ENCODE measurements around the gene SLC6A6. TPM values are rescaled to one million over a fixed set of nuclear protein-coding genes. Genes with fewer than 3 reads are reported as not detected.

The SLC6A6 gene
- total and polyA plus RNA-seq, 2 experiments from 2014 or later, result 30.7 to 58.9 TPM

GRCh38 chr3:14405360-14406238, 3.2 kb downstream of the SLC6A6 start:
- 72% methylated on average over 10 of the region's 10 CpGs for WGBS (ENCODE audit: low lambda C conversion rate, missing lambda C conversion rate)
- H3K27ac ChIP-seq, result peak overlapping the region; percentile 89
- peaks cover 76% of the 10 kb centered on the region for H3K79me2 ChIP-seq
- H3K4me2 ChIP-seq, result peak overlapping the region; percentile 87
- H4K20me1 ChIP-seq (ENCODE audit: insufficient read depth, poor library complexity, severe bottlenecking), result peaks cover 39% of the 10 kb centered on the region
- H3K36me3 ChIP-seq (replicated peaks; ENCODE audit: insufficient read depth, low read depth), result no peaks in the 10 kb centered on the region
- TF ChIP-seq CTCF (IDR thresholded peaks at IDR 0.05; ENCODE audit: poor library complexity) (no peak), EZH2phosphoT487 (IDR thresholded peaks at IDR 0.05; ENCODE audit: low read depth, severe bottlenecking, unreplicated experiment) (no peak), EZH2 (IDR thresholded peaks at IDR 0.05; ENCODE audit: borderline replicate concordance) (no peak)
- peak overlapping the region; percentile 2 for H3K4me3 ChIP-seq
- H3K9me3 ChIP-seq (ENCODE audit: low read depth), result no peaks in the 10 kb centered on the region
- no peak for DNase-seq (ENCODE audit: low spot score)
- H3K9me2 ChIP-seq (replicated peaks; ENCODE audit: insufficient read depth), result no peaks in the 10 kb centered on the region
- H3K4me1 ChIP-seq (ENCODE audit: insufficient read depth), result peaks cover 24% of the 10 kb centered on the region
- no peaks in the 10 kb centered on the region for H3K27me3 ChIP-seq
- H2AFZ ChIP-seq, result no peak overlapping the region

DNA sequence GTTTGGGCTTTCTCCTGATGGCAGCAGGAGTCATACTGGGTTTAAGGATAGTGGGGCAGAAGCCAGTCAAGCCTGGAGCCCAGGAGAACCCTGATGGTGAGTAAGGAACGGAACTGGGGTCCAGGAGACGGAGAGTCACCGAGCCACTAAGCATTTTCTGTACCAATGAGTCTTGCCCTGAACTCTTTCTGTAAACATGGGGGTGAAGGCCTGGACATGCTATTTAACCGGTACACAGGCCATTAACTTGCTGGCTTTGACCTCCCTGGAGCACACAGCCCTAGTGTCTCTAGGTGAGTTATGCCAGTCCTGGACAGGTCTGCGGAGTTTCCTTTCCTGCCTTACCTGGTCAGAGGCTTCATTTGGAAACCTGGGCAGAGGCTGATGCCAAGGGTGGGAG, 3.9 kb downstream of the SLC6A6 start:
- Histone ChIP-seq H3K27me3 (no peaks in the 10 kb centered on the region), H3K9me3 (ENCODE audit: low read depth) (no peaks in the 10 kb centered on the region), H3K79me2 (peaks cover 79% of the 10 kb centered on the region), H4K20me1 (ENCODE audit: insufficient read depth, poor library complexity, severe bottlenecking) (peaks cover 42% of the 10 kb centered on the region), H3K4me2 (peak overlapping the region; percentile 87), H3K4me1 (ENCODE audit: insufficient read depth) (peaks cover 24% of the 10 kb centered on the region), H3K27ac (peak overlapping the region; percentile 21), H3K4me3 (no peak overlapping the region), H3K9me2 (replicated peaks; ENCODE audit: insufficient read depth) (no peaks in the 10 kb centered on the region), H2AFZ (no peak overlapping the region), H3K36me3 (replicated peaks; ENCODE audit: insufficient read depth, low read depth) (no peaks in the 10 kb centered on the region)
- DNase-seq (ENCODE audit: low spot score), result no peak
- 57% methylated on average over 5 of the region's 5 CpGs for WGBS (ENCODE audit: low lambda C conversion rate, missing lambda C conversion rate)
- no peak for TF ChIP-seq CTCF (IDR thresholded peaks at IDR 0.05; ENCODE audit: poor library complexity)
- no peak for TF ChIP-seq EZH2 (IDR thresholded peaks at IDR 0.05; ENCODE audit: borderline replicate concordance)
- no peak for TF ChIP-seq EZH2phosphoT487 (IDR thresholded peaks at IDR 0.05; ENCODE audit: low read depth, severe bottlenecking, unreplicated experiment)

GRCh38 chr3:14406766-14407165, 4.4 kb downstream of the SLC6A6 start:
- Histone ChIP-seq H3K27me3 (no peaks in the 10 kb centered on the region), H3K79me2 (peaks cover 83% of the 10 kb centered on the region), H3K9me2 (replicated peaks; ENCODE audit: insufficient read depth) (no peaks in the 10 kb centered on the region), H3K27ac (peak overlapping the region; percentile 21), H3K36me3 (replicated peaks; ENCODE audit: insufficient read depth, low read depth) (no peaks in the 10 kb centered on the region), H2AFZ (no peak overlapping the region), H3K9me3 (ENCODE audit: low read depth) (no peaks in the 10 kb centered on the region), H3K4me3 (no peak overlapping the region), H4K20me1 (ENCODE audit: insufficient read depth, poor library complexity, severe bottlenecking) (peaks cover 42% of the 10 kb centered on the region), H3K4me1 (ENCODE audit: insufficient read depth) (peaks cover 23% of the 10 kb centered on the region), H3K4me2 (peak overlapping the region; percentile 87)
- no peak for DNase-seq (ENCODE audit: low spot score)
- 84% methylated on average over 3 of the region's 3 CpGs for WGBS (ENCODE audit: low lambda C conversion rate, missing lambda C conversion rate)
- TF ChIP-seq EZH2 (IDR thresholded peaks at IDR 0.05; ENCODE audit: borderline replicate concordance), result no peak
- TF ChIP-seq EZH2phosphoT487 (IDR thresholded peaks at IDR 0.05; ENCODE audit: low read depth, severe bottlenecking, unreplicated experiment), result no peak
- TF ChIP-seq CTCF (IDR thresholded peaks at IDR 0.05; ENCODE audit: poor library complexity), result no peak

Data from hepatocyte (in vitro differentiated cells).